Mesothelial cell of epicardium (in vitro differentiated cells): Measurements from ENCODE around the gene ZBTB7B. TPM values are rescaled to one million over a fixed set of nuclear protein-coding genes. Genes with fewer than 3 reads are reported as not detected.

ENCODE experiments used
- DNase-seq, 2 experiments: peaks; one replicate each; pipeline ENCODE4 v3.0.0; 2021; ENCODE audit warnings: low spot score in 2 of 2; ENCODE audit not compliant: unreplicated experiment in 2 of 2
- H3K27ac Mint-ChIP-seq: 2 replicates; pipeline ENCODE4 v1.8.0; 2021; ENCODE audit warnings: mixed read lengths
- H3K27me3 Mint-ChIP-seq: 2 replicates; pipeline ENCODE4 v1.8.0; 2021; ENCODE audit warnings: low read depth, mixed read lengths
- H3K36me3 Mint-ChIP-seq: 2 replicates; pipeline ENCODE4 v1.8.0; 2021; ENCODE audit warnings: mixed read lengths
- H3K4me1 Mint-ChIP-seq: 2 replicates; pipeline ENCODE4 v1.8.0; 2021; ENCODE audit warnings: mixed read lengths
- H3K4me3 Mint-ChIP-seq: 2 replicates; pipeline ENCODE4 v1.8.0; 2021; ENCODE audit warnings: mild to moderate bottlenecking, moderate library complexity, mixed read lengths
- H3K9me3 Mint-ChIP-seq: 2 replicates; pipeline ENCODE4 v1.8.0; 2021; ENCODE audit warnings: mixed read lengths
- total RNA-seq: library from RNA; stranded (reverse); gene quantifications from 3 replicates; pipeline ENCODE4 v1.2.1, GENCODE V29; 2021
- TF ChIP-seq, protein P1 (sequence below): fragments of 200-600 bp; sonication (generic); IDR thresholded peaks from one replicate; pipeline ENCODE4 v1.5.0; 2021; ENCODE audit warnings: antibody characterized with exemption; ENCODE audit not compliant: unreplicated experiment

ZBTB7B gene
- total RNA-seq, 1 donor from 2014 or later, result 21.7 TPM

DNA sequence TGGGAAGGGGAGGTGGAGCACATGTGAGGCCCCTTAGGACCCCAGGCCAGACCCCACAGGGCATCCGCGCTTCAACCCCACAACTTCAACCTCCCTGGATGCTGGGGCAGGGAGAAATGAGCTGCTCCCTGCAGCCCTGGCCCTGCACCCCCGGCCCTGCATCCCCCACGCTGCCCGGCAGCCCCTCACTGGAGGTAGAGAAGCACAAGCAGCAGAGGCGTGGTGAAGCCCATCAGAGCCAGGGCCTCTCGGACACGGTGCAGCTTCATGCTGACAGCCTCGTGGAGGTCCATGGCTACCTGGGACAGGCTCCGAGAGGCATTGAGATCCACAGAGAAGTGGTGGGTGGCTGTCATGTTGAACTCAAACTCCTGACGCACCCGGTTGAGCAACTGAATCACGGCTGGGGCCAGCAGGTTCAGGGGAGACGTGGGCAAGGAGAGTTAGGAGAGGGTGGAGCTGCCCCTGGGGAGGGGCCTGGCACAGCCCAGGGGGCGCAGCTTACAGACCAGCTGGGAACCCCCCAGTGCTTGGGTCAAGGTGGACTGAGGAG is 27.7 kb downstream of the ZBTB7B start:
- no peaks in the 10 kb centered on the region for H3K9me3 Mint-ChIP-seq
- TF ChIP-seq, protein P1, sequence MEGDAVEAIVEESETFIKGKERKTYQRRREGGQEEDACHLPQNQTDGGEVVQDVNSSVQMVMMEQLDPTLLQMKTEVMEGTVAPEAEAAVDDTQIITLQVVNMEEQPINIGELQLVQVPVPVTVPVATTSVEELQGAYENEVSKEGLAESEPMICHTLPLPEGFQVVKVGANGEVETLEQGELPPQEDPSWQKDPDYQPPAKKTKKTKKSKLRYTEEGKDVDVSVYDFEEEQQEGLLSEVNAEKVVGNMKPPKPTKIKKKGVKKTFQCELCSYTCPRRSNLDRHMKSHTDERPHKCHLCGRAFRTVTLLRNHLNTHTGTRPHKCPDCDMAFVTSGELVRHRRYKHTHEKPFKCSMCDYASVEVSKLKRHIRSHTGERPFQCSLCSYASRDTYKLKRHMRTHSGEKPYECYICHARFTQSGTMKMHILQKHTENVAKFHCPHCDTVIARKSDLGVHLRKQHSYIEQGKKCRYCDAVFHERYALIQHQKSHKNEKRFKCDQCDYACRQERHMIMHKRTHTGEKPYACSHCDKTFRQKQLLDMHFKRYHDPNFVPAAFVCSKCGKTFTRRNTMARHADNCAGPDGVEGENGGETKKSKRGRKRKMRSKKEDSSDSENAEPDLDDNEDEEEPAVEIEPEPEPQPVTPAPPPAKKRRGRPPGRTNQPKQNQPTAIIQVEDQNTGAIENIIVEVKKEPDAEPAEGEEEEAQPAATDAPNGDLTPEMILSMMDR, result no peak
- no peaks in the 10 kb centered on the region for H3K27me3 Mint-ChIP-seq
- no peaks in the 10 kb centered on the region for H3K4me1 Mint-ChIP-seq
- no peak overlapping the region for H3K4me3 Mint-ChIP-seq
- no peaks in the 10 kb centered on the region for H3K36me3 Mint-ChIP-seq
- H3K27ac Mint-ChIP-seq, result no peak overlapping the region
- DNase-seq, result no peak

DNA sequence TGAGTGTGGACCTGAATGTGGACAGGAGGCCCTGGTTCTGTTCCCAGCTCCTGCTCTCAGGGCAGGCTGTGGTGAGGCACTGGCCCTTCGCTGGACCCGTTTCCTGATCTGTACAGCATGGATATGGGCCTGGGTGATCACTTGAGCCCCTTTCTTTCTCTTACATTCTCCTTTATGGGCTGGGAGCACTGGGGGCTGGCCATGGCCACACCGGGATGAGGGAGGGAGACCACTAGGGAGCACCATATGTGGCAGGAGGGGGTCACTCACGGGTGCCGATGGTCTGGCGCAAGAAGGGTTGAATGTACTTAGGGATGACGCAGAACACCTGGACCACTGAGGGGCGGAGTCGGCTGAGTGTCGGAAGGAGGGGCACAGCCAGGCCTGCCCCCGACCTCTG is 28.3 kb downstream of the ZBTB7B start:
- no peak for DNase-seq
- H3K9me3 Mint-ChIP-seq, result no peaks in the 10 kb centered on the region
- no peaks in the 10 kb centered on the region for H3K27me3 Mint-ChIP-seq
- H3K36me3 Mint-ChIP-seq, result no peaks in the 10 kb centered on the region
- H3K27ac Mint-ChIP-seq, result no peak overlapping the region
- H3K4me1 Mint-ChIP-seq, result no peaks in the 10 kb centered on the region
- H3K4me3 Mint-ChIP-seq, result no peak overlapping the region
- TF ChIP-seq, protein P1, result no peak

DNA sequence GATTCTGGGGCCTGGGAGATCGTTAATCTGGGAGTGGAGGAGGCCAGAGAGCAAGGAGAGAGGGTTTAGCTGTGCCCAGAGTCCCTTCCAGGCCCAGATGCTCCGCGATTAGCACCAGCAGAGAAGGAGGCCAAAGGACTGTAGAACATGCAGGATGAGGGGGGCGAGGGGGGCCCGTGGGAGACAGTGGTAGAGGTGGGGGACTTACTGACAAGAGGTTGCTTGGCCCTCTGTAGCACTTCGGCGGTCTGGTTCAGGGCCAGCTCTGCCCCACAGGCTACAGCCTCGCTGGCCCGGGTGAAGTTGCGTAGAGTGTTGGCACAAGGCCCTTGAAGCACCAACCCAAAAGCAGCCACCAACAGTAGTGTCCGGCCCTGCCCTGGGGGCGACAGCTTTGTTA is 30.3 kb downstream of the ZBTB7B start:
- TF ChIP-seq, protein P1, result no peak
- Mint-ChIP-seq H3K4me1 (no peaks in the 10 kb centered on the region), H3K27ac (no peak overlapping the region), H3K36me3 (no peaks in the 10 kb centered on the region), H3K27me3 (no peaks in the 10 kb centered on the region), H3K9me3 (no peaks in the 10 kb centered on the region), H3K4me3 (no peak overlapping the region)
- DNase-seq, result no peak

DNA sequence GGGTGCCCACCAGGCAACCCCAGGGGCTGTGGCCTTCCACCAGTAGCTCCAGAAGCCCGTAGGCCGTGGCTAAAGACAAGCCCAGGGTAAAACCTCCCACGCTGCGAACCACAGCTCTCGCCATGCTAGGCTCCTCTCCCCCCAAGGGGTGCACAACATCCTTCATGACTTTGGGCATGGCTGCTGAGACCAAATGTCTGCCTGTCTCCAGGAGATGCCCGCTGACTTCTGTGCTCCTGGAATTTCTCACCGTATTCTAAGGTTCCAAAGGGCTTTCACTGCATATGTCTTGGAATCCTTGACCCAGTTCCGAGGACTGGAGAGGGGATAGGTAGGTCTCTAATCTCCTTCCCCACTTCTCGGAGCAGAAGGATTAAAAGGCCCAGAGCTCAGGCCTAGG is 30.9 kb downstream of the ZBTB7B start, which contains the start of the genes DCST1 and DCST2:
Gene DCST1 (plus strand): TSS at position 301 of the 400 bp plus-strand sequence. CDS start 213 bp downstream, outside the sequence.
Gene DCST2 (minus strand): TSS at position 258 of the 400 bp plus-strand sequence. CDS start 80 bp downstream, at position 178.
- Mint-ChIP-seq H3K9me3 (no peaks in the 10 kb centered on the region), H3K4me3 (no peak within 1 kb of the TSS), H3K27ac (no peak within 1 kb of the TSS), H3K27me3 (no peaks in the 10 kb centered on the region), H3K4me1 (no peaks in the 10 kb centered on the region), H3K36me3 (no peaks in the 10 kb centered on the region)
- TF ChIP-seq, protein P1, result no peak
- DNase-seq, result no peak

DNA sequence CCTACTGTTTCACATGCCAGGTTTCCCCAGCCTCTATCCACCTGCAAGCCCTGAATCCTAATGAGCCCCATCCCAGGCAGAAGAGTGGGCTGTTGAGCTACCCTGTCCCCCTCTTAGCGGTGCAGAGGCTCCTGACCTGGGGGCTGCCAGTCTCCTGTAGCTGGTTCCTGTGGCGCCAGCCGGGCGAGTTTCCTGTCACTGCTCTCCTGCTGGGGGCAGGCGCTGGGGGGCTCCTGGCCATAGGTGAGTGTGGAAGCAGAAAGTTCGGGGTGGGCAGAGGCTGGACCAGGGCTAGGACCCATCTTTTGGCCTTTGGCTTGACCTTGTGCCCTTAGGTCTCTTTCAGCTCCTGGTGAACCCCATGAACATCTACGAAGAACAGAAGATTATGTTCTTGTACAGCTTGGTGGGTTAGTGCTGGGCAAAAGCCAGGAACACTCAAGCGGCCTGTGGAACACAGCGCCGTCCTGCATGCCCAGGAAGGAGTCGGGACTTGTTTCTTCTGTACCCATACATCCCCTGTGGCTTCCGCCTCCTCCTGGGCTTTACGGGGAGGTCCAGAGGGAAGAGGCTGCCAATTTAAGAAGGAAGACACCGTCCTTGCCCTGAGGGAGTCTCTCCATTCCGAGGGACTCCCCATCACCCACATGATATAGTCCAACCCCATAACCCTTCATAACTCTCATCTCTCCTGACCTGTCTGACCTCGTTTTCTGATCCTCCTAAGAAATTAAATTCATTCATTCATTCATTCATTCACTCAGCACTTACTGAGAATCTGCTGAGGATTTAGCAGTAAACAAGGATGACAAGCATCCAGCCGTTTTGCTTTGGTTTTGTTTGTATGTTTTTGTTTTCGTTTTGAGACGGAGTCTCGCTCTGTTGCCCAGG is 32.0 kb downstream of the ZBTB7B start:
- Mint-ChIP-seq H3K36me3 (no peaks in the 10 kb centered on the region), H3K27me3 (no peaks in the 10 kb centered on the region), H3K27ac (no peak overlapping the region), H3K9me3 (no peaks in the 10 kb centered on the region), H3K4me1 (no peaks in the 10 kb centered on the region), H3K4me3 (no peak overlapping the region)
- TF ChIP-seq, protein P1, result no peak
- no peak for DNase-seq
